Upper lobe of left lung (tissue), 6 donors: ENCODE data around the gene TEX101. TPM values are rescaled to one million over a fixed set of nuclear protein-coding genes. Genes with fewer than 3 reads are reported as not detected.
"Not testable (repeated sequence)": the region's sequence is repeated elsewhere in the genome, so short reads cannot be mapped to it uniquely, and the experiment has no call there.

Experiments used
- ATAC-seq, 2 donors: fragments of 200-7000 bp; cut with Tn5 transposase; one replicate each; pipeline ENCODE4 v1.9.1; 2022; ENCODE audit warnings: mild to moderate bottlenecking in 2 of 2, moderate library complexity in 2 of 2; ENCODE audit not compliant: low FRiP score in 2 of 2
- DNase-seq, 2 donors: peaks; one replicate each; pipeline ENCODE4 v3.0.0-alpha.2; 2019 to 2020
- H3K27ac ChIP-seq, 4 donors: fragments of 200-600 bp; sonication (generic); one replicate each; pipeline ENCODE4 v1.5.1; 2016 to 2019
- H3K27me3 ChIP-seq, 4 donors: fragments of 200-600 bp; sonication (generic); one replicate each; pipeline ENCODE4 v1.5.1; 2017 to 2019
- H3K36me3 ChIP-seq, 4 donors: fragments of 200-600 bp; sonication (generic); one replicate each; pipeline ENCODE4 v1.5.1; 2016 to 2019
- H3K4me1 ChIP-seq, 4 donors: fragments of 200-600 bp; sonication (generic); one replicate each; pipeline ENCODE4 v1.5.1; 2018 to 2019
- H3K4me3 ChIP-seq, 4 donors: fragments of 200-600 bp; sonication (generic); one replicate each; pipeline ENCODE4 v1.5.1; 2017 to 2019; ENCODE audit warnings: mild to moderate bottlenecking in 2 of 4, moderate library complexity in 1 of 4
- H3K9me3 ChIP-seq, 4 donors: fragments of 200-600 bp; sonication (generic); one replicate each; pipeline ENCODE4 v1.5.1; 2018 to 2019
- CTCF ChIP-seq, 6 experiments: fragments of 450-650 bp in 4 of 6; fragments of 200-600 bp in 2 of 6; sonication (generic) in 2 of 6; IDR thresholded peaks; one replicate each; pipeline ENCODE4 v1.5.1; 2016 to 2019; ENCODE audit warnings: antibody characterized with exemption in 6 of 6
- EP300 ChIP-seq, 4 donors: sonication (generic); formaldehyde crosslinking; IDR thresholded peaks; one replicate each; pipeline ENCODE4 v1.5.1; 2017; ENCODE audit warnings: antibody characterized with exemption in 4 of 4, control low read depth in 2 of 4
- POLR2A ChIP-seq, 4 donors: fragments of 450-650 bp; IDR thresholded peaks; one replicate each; pipeline ENCODE4 v1.5.1; 2016 to 2017; ENCODE audit warnings: antibody characterized with exemption in 4 of 4, mild to moderate bottlenecking in 2 of 4
- POLR2AphosphoS5 ChIP-seq, 2 donors: sonication (generic); formaldehyde crosslinking; IDR thresholded peaks; one replicate each; pipeline ENCODE4 v1.5.1; 2017; ENCODE audit warnings: antibody characterized with exemption in 2 of 2
- whole genome bisulfite sequencing, 2 donors: methylation state at CpG; one replicate each; pipeline ENCODE4 v1.1.5; 2017 to 2018; 5-methylcytosine and 5-hydroxymethylcytosine counted together
- total RNA-seq, 6 donors: library from RNA; depleted of rRNA in 4 of 6; stranded (reverse); fragments of >200 nt in 4 of 6; gene quantifications; one replicate each; pipeline versions ENCODE4 v1.1.0 to v1.2.1, GENCODE V29; 2016 to 2021
- donor health status: DM: no; HTN: no; CAD: no; lungs with moderate emphysema.
- donor health status: DM: no; HTN: yes; CAD: no; lungs with severe emphysema.

The TEX101 gene
- total RNA-seq, 6 donors from 2014 or later, result not detected

- Histone ChIP-seq H3K4me3 (no peak overlapping the region), H3K27me3 (no peaks in the 10 kb centered on the region), H3K27ac (no peak overlapping the region), H3K36me3 (no peaks in the 10 kb centered on the region), H3K9me3 (no peaks in the 10 kb centered on the region), H3K4me1 (peaks cover 13 to 19% (median 17%) of the 10 kb centered on the region in 4 donors)
- 63 to 70% methylated on average over 3 of the region's 3 CpGs for WGBS, 2 donors
- DNase-seq, result no peak
- ATAC-seq, result no peak
- no peak for TF ChIP-seq POLR2AphosphoS5 (IDR thresholded peaks at IDR 0.05)
- no peak for TF ChIP-seq EP300 (IDR thresholded peaks at IDR 0.05)
- no peak for TF ChIP-seq POLR2A (IDR thresholded peaks at IDR 0.05)
- TF ChIP-seq CTCF (IDR thresholded peaks at IDR 0.05), result no peak
These were observed 27.0 kb downstream of the TEX101 start for GRCh38 chr19:43441716-43442115.

DNA sequence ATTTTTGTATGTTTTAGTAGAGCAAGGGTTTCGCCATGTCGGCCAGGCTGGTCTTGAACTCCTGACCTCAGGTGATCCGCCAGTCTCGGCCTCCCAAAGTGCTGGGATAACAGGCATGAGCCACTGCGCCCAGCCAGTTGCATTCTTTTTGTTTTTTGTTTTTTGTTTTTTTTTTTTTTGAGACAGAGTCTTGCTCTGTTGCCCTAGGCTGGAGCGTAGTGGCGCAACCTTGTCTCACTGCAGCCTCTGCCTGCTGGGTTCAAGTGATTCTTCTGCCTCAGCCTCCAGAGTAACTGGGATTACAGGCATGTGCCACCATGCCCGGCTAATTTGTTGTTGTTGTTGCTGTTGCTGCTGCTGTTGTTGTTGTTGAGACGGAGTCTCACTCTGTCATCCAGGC, 29.4 kb downstream of the TEX101 start:
- H3K27ac ChIP-seq, H3K27me3 ChIP-seq, ATAC-seq, H3K9me3 ChIP-seq, H3K36me3 ChIP-seq, DNase-seq, H3K4me3 ChIP-seq, H3K4me1 ChIP-seq: not testable (repeated sequence)
- 90 to 93% methylated on average over 9 of the region's 9 CpGs for WGBS, 2 donors

DNA sequence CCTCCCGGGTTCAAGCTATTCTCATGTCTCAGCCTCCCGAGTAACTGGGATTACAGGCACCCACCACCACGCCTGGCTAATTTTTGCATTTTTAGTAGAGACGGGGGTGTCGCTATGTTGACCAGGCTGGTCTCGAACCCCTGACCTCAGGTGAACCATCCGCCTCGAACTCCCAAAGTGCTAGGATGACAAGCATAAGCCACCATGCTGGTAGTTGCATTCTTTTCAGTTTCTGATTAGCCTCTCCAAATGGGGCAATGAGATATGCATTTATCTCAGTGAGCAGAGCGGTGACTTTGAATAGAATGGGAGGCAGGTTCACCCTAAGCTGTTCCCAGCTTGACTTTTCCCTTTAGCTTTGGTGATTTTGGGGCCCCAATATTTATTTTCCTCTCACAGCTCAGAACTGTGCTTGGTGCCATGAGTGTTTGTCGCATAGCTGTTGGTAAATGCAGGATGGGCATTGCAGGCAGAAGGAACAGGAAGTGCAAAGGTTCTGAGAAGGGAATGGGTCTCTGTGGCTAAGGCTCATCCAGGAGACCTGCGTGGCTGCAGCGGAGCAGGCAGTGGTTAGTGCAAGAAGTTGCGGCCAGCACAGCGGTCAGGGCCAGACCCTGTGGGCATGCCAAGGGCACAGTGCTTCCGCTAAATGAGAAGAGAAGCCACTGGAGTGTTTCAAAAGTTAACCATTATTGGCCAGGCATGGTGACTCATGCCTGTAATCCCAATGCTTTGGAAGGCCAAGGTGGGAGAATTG, 30.0 kb downstream of the TEX101 start:
- Histone ChIP-seq H3K4me1 (peaks cover 0 to 4% (median 2%) of the 10 kb centered on the region in 4 donors), H3K27me3 (no peaks in the 10 kb centered on the region), H3K4me3 (no peak overlapping the region), H3K36me3 (no peaks in the 10 kb centered on the region), H3K9me3 (no peaks in the 10 kb centered on the region), H3K27ac (no peak overlapping the region)
- DNase-seq (peak in 1 of 2 donors; percentile 23), ATAC-seq (no peak)
- WGBS, 2 donors, result 83 to 90% methylated on average over 15 of the region's 15 CpGs
- TF ChIP-seq POLR2AphosphoS5 (IDR thresholded peaks at IDR 0.05), result no peak
- TF ChIP-seq POLR2A (IDR thresholded peaks at IDR 0.05), result no peak

GRCh38 chr19:43445426-43445825, 30.7 kb downstream of the TEX101 start:
- Histone ChIP-seq H3K27ac (no peak overlapping the region), H3K36me3 (no peaks in the 10 kb centered on the region), H3K4me3 (no peak overlapping the region), H3K27me3 (no peaks in the 10 kb centered on the region), H3K4me1 (peaks cover 0 to 4% (median 1%) of the 10 kb centered on the region in 4 donors), H3K9me3 (no peaks in the 10 kb centered on the region)
- WGBS, 2 donors, result 97 to 100% methylated on average over 2 of the region's 2 CpGs
- ATAC-seq (no peak), DNase-seq (no peak)
- TF ChIP-seq POLR2A (IDR thresholded peaks at IDR 0.05) (no peak), CTCF (IDR thresholded peaks at IDR 0.05) (no peak), POLR2AphosphoS5 (IDR thresholded peaks at IDR 0.05) (no peak)

- Histone ChIP-seq H3K4me3 (no peak overlapping the region), H3K9me3 (no peaks in the 10 kb centered on the region), H3K27me3 (no peaks in the 10 kb centered on the region), H3K36me3 (no peaks in the 10 kb centered on the region), H3K4me1 (peaks cover 0 to 4% (median 1%) of the 10 kb centered on the region in 4 donors), H3K27ac (no peak overlapping the region)
- 32% methylated on average over 13 to 14 of the region's 14 CpGs for WGBS, 2 donors
- ATAC-seq (peak; percentile 76 to 88), DNase-seq (peak in 1 of 2 donors; percentile 82)
- TF ChIP-seq POLR2A (IDR thresholded peaks at IDR 0.05) (no peak), CTCF (IDR thresholded peaks at IDR 0.05) (peak; percentile 88 to 94 (median 92))
These were observed 32.2 kb downstream of the TEX101 start for GRCh38 chr19:43446746-43447489.
